ENCODE measurements around the gene ASB11.

Gene ASB11, protein sequence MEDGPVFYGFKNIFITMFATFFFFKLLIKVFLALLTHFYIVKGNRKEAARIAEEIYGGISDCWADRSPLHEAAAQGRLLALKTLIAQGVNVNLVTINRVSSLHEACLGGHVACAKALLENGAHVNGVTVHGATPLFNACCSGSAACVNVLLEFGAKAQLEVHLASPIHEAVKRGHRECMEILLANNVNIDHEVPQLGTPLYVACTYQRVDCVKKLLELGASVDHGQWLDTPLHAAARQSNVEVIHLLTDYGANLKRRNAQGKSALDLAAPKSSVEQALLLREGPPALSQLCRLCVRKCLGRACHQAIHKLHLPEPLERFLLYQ

DNA sequence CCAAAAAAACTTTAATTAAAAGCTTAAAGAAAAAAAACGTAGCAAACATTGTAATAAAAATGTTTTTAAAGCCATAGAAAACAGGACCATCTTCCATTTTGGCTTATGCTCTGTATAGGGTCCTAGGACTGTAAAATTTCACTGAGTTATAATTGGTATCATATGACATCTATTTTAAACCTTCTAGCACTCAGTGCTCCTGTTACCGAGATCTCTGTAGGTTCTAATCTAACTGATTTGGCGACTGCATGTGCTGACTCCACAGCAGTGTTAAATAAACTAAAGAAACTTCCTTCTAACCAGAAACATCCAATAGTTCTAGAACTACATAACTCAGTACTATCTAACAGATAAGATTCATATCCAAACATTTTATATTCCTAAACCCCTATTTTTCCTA lies at the start of gene ASB11:
ASB11 (minus strand) TSS at position 132 of the 400 bp plus-strand sequence; CDS start at position 97, 35 bp downstream.
- H3K4me3 ChIP-seq (IDR thresholded peaks at IDR 0.05; ENCODE audit: insufficient read depth, low read depth, low read length): no peak within 1 kb of the TSS
- no peak within 1 kb of the TSS for H3K9ac ChIP-seq
- H3K27ac ChIP-seq: no peak within 1 kb of the TSS
- H2AFZ ChIP-seq (ENCODE audit: low read depth): no peak within 1 kb of the TSS
- no peaks in the 10 kb centered on the region for H3K79me2 ChIP-seq (ENCODE audit: insufficient read depth, low read depth)
- H3K27me3 ChIP-seq (ENCODE audit: insufficient read depth, low read depth): no peaks in the 10 kb centered on the region
- no peak within 1 kb of the TSS for H3K4me2 ChIP-seq
- TF ChIP-seq, protein P1, sequence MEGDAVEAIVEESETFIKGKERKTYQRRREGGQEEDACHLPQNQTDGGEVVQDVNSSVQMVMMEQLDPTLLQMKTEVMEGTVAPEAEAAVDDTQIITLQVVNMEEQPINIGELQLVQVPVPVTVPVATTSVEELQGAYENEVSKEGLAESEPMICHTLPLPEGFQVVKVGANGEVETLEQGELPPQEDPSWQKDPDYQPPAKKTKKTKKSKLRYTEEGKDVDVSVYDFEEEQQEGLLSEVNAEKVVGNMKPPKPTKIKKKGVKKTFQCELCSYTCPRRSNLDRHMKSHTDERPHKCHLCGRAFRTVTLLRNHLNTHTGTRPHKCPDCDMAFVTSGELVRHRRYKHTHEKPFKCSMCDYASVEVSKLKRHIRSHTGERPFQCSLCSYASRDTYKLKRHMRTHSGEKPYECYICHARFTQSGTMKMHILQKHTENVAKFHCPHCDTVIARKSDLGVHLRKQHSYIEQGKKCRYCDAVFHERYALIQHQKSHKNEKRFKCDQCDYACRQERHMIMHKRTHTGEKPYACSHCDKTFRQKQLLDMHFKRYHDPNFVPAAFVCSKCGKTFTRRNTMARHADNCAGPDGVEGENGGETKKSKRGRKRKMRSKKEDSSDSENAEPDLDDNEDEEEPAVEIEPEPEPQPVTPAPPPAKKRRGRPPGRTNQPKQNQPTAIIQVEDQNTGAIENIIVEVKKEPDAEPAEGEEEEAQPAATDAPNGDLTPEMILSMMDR (conservative IDR thresholded peaks at IDR 0.05; ENCODE audit: low read depth, low read length): no peak
- no peaks in the 10 kb centered on the region for H4K20me1 ChIP-seq (ENCODE audit: insufficient read depth)
- H3K36me3 ChIP-seq (ENCODE audit: insufficient read depth): no peaks in the 10 kb centered on the region
- H3K4me1 ChIP-seq (ENCODE audit: low read depth, poor library complexity, severe bottlenecking): no peaks in the 10 kb centered on the region

DNA sequence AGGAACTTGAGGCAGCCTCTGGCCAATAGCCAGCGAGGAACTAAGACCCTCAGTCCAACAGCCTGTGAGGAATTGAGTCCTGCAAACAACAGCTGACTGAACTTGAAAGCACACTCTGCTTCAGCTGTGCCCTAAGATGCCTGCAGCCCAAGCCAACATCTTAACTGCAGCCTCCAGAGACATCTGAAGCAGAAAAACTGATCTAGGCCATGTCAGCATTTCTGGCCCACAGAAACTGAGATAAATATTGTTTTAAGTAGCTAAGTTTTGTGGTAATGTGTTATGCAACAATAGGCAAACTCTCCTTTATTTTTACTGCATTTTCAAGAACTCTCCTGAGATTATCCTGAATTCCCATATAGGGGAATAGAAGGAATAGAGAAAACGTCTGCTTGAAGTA lies 44.3 kb upstream of the ASB11 start:
- Histone ChIP-seq H3K4me2 (no peak overlapping the region), H3K4me1 (ENCODE audit: low read depth, poor library complexity, severe bottlenecking) (peaks cover 4% of the 10 kb centered on the region), H4K20me1 (ENCODE audit: insufficient read depth) (no peaks in the 10 kb centered on the region), H3K4me3 (IDR thresholded peaks at IDR 0.05; ENCODE audit: insufficient read depth, low read depth, low read length) (no peak overlapping the region), H3K36me3 (ENCODE audit: insufficient read depth) (no peaks in the 10 kb centered on the region), H3K79me2 (ENCODE audit: insufficient read depth, low read depth) (no peaks in the 10 kb centered on the region), H3K9ac (no peak overlapping the region), H3K27ac (no peak overlapping the region), H3K27me3 (ENCODE audit: insufficient read depth, low read depth) (no peaks in the 10 kb centered on the region), H2AFZ (ENCODE audit: low read depth) (no peak overlapping the region)
- TF ChIP-seq, protein P1 (conservative IDR thresholded peaks at IDR 0.05; ENCODE audit: low read depth, low read length): no peak

DNA sequence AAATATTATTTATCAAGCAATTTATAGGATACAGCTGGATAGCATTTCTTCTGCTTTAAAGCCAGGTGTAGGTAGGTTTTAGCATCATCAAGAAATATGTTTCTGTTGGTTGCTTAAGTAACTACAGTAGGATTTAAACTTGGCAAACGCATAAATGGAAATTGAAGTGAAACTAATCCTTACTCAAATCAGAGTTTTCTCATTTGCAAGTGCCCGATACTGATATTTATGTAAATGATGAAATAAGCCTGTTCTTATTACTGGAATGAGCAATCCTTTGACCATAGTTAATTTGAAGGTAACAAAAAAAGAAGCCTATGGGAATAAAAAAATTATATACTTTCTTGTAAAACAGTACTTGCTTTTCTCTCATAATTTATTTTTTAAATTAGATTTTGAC lies 43.1 kb upstream of the ASB11 start:
- H3K9ac ChIP-seq: no peak overlapping the region
- no peaks in the 10 kb centered on the region for H4K20me1 ChIP-seq (ENCODE audit: insufficient read depth)
- H3K27ac ChIP-seq: no peak overlapping the region
- H3K27me3 ChIP-seq (ENCODE audit: insufficient read depth, low read depth): no peaks in the 10 kb centered on the region
- peaks cover 4% of the 10 kb centered on the region for H3K4me1 ChIP-seq (ENCODE audit: low read depth, poor library complexity, severe bottlenecking)
- no peaks in the 10 kb centered on the region for H3K79me2 ChIP-seq (ENCODE audit: insufficient read depth, low read depth)
- no peak overlapping the region for H3K4me3 ChIP-seq (IDR thresholded peaks at IDR 0.05; ENCODE audit: insufficient read depth, low read depth, low read length)
- no peak overlapping the region for H2AFZ ChIP-seq (ENCODE audit: low read depth)
- TF ChIP-seq, protein P1 (conservative IDR thresholded peaks at IDR 0.05; ENCODE audit: low read depth, low read length): no peak
- H3K4me2 ChIP-seq: no peak overlapping the region
- H3K36me3 ChIP-seq (ENCODE audit: insufficient read depth): no peaks in the 10 kb centered on the region

DNA sequence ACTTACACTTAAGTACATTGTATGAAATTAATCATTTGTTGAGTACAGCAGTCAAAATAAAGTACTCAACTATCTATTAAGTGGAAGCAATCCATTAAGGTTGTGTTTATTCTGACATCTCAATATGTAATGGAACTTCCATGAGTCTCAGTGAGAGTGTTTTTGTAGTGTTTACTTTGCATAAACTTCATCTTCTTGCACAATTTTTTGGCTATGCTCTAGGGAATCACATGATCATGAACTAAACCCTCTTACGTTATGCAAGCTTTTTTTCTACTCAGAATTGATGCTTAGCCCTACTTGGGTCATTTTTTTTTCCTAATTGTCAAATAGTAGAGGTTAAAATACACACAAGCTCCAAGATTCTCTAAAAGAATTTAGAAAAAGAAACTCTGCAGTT lies 41.0 kb upstream of the ASB11 start:
- no peaks in the 10 kb centered on the region for H3K79me2 ChIP-seq (ENCODE audit: insufficient read depth, low read depth)
- no peaks in the 10 kb centered on the region for H4K20me1 ChIP-seq (ENCODE audit: insufficient read depth)
- no peak overlapping the region for H3K4me3 ChIP-seq (IDR thresholded peaks at IDR 0.05; ENCODE audit: insufficient read depth, low read depth, low read length)
- no peaks in the 10 kb centered on the region for H3K27me3 ChIP-seq (ENCODE audit: insufficient read depth, low read depth)
- peaks cover 2% of the 10 kb centered on the region for H3K4me1 ChIP-seq (ENCODE audit: low read depth, poor library complexity, severe bottlenecking)
- no peaks in the 10 kb centered on the region for H3K36me3 ChIP-seq (ENCODE audit: insufficient read depth)
- no peak overlapping the region for H3K9ac ChIP-seq
- no peak overlapping the region for H2AFZ ChIP-seq (ENCODE audit: low read depth)
- H3K4me2 ChIP-seq: no peak overlapping the region
- TF ChIP-seq, protein P1 (conservative IDR thresholded peaks at IDR 0.05; ENCODE audit: low read depth, low read length): no peak
- no peak overlapping the region for H3K27ac ChIP-seq
